Stimulated activated CD8-positive, alpha-beta memory T cell treated with anti-CD3 and anti-CD28 coated beads, Interleukin-15, amount 100 ng/mL, for 48 hours (primary cell): ENCODE measurements around the gene PCDH8.

Source experiments
- DNase-seq, 2 donors: peaks; one replicate each; pipeline ENCODE4 v3.0.0-alpha.2; 2020; ENCODE audit warnings: low read depth in 2 of 2

PCDH8 gene, protein sequence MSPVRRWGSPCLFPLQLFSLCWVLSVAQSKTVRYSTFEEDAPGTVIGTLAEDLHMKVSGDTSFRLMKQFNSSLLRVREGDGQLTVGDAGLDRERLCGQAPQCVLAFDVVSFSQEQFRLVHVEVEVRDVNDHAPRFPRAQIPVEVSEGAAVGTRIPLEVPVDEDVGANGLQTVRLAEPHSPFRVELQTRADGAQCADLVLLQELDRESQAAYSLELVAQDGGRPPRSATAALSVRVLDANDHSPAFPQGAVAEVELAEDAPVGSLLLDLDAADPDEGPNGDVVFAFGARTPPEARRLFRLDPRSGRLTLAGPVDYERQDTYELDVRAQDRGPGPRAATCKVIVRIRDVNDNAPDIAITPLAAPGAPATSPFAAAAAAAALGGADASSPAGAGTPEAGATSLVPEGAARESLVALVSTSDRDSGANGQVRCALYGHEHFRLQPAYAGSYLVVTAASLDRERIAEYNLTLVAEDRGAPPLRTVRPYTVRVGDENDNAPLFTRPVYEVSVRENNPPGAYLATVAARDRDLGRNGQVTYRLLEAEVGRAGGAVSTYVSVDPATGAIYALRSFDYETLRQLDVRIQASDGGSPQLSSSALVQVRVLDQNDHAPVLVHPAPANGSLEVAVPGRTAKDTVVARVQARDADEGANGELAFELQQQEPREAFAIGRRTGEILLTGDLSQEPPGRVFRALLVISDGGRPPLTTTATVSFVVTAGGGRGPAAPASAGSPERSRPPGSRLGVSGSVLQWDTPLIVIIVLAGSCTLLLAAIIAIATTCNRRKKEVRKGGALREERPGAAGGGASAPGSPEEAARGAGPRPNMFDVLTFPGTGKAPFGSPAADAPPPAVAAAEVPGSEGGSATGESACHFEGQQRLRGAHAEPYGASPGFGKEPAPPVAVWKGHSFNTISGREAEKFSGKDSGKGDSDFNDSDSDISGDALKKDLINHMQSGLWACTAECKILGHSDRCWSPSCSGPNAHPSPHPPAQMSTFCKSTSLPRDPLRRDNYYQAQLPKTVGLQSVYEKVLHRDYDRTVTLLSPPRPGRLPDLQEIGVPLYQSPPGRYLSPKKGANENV

DNA sequence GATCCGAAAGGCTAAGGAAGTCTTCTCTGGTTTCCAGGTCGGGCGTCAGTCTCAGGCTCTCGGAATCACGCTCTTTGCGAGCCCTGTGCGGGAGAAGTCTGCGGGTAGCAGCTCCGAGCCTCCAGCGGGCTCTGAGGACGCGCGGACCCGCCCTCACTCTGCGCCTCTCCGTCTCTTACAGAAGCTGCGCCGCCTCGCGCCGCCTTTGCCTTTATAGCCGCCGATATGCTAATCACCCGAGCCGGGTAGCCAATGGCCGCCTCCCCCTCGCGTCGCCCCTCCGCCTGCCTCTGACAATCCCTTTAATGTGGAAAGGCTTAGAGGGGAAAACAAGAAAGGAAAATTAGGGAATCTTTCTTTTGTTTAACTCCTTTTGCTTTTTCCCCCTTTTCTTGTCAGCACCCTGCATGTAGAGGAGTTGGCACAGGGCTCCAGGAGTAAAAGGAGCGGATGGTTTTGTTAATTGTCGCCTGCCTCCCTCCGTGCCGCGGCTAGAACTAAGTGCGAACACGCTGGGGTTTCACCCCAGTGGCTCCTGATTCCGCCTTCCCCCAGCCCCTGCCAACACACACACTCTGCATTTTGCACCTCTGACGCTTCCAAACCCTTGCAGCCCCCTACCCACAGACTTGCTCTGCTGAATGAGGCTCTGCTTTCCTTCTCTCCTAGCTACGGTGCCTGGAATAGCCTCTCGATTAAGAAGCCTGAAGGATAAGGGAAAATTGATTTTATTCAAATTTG is at the start of gene PCDH8:
Gene PCDH8 (minus strand): TSS at position 186 of the 741 bp plus-strand sequence. CDS start 204 bp downstream, outside the sequence.
- no peak for DNase-seq

DNA sequence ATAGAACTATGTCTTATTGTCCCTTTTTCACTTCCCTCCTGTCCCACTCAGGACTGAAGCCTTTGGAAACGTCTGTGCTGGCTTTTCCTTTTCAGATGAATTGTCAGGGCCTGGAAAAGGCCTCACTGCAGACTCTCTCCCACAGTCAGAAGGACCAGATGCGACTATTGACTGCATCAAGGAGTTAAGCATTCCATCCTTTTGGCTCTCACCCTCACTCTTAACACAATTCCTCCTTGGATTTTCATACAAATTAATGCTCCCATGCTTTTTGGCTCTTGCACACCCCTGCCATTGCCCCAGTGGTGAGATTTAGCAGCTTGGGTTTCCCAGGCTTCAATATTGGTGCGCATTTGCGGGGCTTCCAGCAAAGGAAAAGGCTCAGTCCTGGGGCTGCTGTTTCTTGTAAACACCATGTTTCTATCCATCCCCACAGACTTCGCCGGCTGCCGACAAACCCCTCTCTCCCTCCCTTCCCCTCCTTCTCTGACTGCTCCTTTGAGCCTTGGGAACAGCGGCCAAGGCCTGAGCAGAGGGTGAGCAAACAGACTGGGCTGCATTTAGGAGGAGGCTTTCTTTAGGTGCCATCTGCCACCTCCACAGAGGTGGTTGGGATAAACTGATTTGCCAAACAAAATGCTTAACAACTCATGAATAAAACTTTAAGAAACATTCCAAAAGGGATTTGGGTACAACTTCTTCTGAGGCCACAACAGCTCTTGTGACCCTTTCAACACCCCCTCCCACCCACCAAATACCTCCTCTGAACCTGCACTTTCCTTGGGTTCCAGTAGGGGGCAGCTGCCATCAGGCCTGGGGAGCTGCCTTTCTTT is 48.6 kb upstream of the PCDH8 start:
- no peak for DNase-seq

DNA sequence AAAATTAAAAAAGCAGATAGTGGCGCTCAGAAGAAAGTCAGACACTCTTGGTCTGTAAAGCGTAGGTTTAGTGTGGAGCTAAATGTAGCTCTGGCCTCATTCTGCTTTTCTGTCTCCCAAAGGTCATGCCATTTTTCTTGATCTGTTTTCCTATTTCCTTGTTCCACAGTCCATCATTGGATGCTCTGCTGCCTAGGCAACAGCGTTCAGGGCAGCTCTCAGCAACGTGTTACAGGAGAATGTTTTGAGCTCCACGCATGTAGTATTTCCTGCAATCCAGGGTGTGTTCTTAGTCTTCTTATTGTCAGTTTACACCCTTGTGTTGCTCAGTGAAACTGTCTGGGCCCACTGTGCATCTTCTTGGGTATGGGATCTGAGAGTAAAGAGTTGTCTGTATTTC is 46.0 kb upstream of the PCDH8 start:
- no peak for DNase-seq

DNA sequence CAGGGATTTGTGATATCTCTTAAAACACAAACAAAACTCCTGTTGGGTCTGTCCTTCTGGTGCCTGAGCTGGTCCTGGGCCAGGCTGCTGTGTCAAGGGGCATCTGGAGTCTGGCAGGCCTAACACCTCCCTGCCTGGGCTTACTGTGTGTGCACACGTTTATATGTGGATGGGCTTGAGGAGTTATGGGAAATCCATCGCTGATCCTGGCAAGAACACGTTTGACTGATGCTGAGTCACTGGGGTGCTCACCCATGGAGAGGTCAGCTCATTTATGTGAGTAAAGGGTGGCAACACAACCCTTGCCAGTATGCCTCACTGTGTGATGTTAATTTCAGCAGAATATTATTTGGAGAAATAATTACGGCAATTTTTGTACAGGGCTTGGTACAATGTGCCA is 44.5 kb upstream of the PCDH8 start:
- no peak for DNase-seq

DNA sequence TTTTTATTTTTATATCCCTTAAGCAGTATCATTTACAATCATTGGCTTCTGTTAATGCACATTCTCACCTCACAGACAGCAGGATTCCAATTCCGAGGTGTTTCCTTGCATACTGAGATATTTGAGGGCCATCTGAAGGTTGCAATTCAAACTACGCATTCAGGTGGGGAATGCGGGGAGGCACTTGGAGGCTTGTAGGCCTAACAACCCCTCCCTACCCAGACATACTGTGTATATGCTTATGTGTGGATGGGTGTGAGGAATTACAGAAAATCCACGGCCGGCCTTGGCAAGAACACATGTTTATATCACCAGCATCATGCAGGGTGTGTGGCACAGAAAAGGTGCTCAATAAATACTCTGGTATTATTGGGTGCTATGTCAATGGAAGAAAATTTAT is 43.3 kb upstream of the PCDH8 start:
- DNase-seq, result no peak

DNA sequence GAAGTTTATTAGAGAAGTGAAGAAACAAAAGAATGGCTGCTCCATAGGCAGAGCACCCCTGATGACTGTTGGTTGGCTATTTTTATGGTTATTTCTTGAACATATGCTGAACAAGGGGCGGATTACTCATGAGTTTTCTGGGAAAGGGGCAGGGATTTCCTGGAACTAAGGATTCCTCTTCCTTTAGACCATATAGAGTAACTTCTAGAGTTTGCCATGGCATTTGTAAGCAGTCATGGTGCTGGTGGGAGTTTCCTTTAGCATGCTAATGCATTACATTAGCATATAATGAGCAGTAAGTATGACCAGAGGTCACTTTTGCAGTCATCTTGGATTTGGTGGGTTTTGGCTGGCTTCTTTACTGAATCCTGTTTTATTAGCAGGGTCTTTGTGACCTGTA is 38.7 kb upstream of the PCDH8 start:
- no peak for DNase-seq

DNA sequence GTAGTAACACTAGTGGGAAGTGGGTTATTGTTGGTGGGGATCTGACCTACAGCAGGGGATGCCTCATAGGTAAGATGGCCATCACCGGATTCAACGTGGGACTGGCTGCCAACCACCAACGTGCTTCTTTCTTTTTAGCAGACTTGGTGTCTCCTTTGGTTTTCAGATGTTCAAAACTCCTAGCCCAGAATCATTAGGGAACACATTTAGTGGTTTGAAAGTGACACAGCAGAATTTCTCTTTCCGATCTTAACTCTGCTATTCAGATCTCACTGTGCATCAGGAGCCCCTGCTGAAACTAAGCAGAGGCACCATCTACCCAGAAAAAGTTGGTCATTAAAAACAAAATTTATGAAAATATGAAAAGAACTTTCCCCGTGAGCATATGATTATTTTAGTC is 36.7 kb upstream of the PCDH8 start:
- DNase-seq, result no peak

DNA sequence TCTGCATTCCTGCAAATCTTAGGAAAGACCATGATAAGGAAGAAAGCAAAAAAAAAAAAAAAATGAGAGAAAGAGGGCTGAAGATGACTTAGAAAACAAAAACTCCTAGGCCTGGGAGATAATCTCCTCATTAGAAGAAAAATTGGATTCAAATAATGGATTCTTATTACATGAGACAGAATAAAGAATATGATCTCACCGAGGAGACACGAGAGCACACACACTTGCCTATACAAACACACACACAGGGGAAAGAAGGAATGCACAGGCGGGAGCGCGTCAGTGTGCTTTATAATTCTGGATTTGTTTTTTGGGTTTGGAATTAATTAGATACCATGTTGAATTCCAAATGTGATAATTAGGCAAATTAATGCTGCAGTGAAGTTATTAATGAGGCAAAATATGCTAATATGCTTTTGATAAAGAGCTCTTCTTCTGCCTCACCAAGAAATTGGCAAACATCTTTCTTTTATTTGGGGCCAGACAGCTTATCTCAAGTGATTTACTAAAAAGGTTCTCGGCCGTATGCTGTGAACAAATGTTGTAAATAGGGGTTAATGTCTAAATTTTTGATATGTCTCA is 36.1 kb upstream of the PCDH8 start:
- DNase-seq, result no peak

DNA sequence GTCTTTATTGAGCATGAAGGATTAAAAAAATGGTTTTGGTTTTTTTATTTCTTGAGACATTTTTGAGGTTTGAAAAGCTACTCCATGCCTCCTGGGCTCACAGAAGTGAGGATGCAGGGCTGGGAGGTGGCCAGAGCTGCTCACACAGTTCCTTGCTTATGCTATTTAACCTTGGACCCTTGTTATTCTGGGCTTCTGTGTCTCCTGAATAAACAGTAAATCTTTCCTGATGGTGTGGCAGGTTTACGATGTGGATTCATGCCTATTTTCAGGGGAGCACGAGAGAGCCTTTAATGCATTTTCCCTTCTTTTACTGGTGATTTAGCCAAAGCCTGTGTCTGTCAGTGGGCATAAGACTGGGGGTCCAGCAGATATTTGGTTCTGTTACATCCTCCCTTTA is 34.3 kb upstream of the PCDH8 start:
- no peak for DNase-seq

DNA sequence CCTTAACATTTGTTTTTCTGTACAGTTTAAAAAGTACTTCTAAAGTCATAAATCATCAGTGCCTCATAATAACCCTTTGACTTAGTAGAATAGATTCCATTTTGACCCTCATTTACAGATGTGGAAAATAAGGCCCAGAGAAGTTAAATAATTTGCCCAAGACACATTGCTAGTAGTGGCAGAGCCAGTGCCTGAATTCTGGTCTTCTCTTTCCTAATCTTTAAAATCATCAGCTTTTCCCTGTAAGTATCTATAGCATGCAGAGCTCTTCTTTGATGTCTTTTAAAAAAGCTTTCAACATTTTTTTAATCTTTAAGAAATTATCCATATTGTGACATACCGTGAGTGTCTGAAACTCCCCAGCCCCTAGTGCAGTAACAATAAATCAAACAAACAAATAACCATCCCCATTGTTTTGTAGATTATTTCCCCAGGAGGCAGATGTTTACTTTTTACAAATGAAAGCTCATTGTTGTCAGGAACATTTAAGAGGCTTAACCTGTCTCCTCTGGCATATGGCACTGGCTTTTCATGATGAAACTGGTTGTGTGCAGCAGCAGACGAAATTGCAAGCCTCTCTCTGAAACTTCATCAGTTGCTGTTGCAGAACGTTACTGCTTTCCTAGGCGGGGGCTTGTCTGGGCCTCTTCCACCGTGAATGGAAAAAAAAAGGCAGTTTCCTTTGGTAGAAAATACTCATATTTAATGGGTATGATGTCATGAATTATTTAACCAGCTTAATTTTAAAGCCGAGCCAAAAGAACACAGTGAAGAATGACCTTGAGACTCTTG is 31.7 kb upstream of the PCDH8 start:
- DNase-seq, result no peak

DNA sequence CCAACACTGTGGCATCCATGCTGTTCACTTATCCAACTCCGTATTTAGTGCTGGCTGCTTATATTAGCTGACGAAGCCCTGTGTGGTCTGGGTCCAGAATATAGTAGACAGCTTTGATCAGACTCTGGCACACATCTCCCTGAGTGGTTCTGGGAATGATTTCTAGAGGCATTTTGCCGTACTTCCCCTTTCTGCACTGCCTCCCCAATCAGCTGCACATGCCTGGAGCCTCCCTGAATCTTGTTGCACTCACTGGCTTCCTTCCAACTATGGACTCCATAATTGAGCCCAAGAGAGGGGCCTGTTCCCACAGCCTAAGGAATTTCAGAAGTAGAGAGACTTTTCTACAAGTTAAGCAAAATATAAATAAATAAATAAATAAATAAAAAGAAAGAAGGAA is 30.4 kb upstream of the PCDH8 start:
- DNase-seq, result no peak

DNA sequence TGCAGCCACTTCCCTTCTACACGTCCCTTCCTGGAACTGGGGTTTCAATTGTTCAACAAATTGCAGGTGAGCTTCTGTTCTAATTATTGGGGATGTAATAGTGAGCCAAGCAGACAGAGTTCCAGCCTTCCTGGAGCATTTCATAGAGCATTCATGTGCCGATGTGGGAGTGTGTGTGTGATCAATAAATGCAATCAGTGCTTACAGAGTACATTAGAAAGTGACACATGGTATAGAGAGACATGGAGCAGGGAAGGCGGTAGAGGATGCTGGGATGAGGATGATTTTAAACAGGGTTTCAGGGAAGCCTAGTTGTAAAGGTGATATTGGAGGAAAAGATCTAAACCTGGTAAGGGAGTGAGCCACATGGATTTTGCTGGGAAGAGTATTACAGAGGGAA is 21.7 kb upstream of the PCDH8 start:
- no peak for DNase-seq

DNA sequence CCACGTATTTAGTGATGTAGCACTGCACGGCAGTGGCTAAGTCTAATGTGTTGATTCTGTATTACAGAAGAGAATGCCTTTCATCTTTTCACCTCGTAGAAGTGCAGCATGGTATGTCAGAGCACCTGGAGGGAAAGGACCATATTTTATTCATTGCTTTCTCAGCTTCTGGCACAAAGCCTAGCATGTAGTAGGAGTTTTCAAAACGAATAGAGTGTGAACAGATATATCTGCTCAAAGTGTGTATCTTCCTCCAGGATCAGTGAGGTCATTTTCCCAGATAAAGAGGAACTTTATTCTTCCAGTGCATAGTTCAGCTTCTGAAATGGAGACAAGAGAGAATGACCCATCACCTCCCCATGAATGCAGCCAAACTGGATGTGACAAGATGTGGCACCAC is 21.2 kb upstream of the PCDH8 start:
- no peak for DNase-seq

DNA sequence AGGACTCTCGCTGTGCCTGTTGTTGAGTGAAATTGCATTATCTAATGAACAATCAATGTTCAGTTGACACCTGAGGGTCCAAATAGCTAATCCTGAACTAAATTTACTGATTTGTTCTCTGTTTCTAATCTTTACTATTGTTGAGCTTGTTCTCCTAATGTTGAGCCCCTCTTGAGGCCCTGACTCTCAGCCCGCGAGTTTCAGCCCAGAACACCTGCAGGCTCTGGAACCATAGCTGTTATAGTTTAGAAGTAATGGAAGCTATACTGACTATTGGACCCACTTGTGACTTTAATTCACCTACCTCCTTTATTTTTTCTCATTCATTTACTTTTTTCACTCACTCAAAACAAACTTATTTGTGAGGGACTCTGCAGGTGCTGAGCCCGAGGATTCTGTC is 20.6 kb upstream of the PCDH8 start:
- DNase-seq, result no peak

DNA sequence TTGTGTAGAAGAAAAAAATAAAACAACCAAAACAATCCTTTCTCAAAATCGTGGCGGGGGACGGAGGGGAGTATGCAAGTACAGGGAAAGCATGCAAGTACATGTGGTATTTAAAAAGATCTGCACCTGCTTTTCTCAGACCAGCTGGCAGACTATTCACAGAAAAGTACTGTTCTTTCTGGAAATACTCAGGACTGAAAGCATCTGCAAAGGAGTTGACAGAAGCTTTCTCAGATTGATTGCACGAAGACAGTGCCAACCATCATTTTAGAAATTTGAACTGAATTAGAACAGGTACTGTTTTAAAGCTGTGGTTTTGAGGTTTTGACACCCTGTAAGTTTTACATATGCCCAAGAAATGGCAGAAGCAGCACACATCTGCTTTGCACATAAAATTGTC is 19.8 kb upstream of the PCDH8 start:
- no peak for DNase-seq

DNA sequence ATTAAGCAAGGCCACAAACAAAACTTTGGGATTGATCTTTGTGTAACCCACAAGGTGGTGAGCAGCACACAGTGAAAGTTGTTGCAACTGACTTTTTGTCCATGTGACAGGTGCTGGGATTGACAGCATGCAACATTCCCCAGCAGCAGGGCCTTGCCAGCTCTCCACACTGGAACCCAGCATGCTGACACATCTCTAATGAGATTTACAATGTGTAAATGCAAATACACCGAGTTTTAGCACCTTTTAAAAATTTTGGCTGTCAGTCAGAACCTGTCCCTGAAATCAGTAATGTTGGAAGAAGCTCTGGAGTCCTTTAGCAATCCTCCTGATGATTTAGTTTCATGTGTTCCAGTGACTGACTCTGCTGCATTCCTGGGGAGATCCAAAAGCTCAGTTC is 16.5 kb upstream of the PCDH8 start:
- no peak for DNase-seq

DNA sequence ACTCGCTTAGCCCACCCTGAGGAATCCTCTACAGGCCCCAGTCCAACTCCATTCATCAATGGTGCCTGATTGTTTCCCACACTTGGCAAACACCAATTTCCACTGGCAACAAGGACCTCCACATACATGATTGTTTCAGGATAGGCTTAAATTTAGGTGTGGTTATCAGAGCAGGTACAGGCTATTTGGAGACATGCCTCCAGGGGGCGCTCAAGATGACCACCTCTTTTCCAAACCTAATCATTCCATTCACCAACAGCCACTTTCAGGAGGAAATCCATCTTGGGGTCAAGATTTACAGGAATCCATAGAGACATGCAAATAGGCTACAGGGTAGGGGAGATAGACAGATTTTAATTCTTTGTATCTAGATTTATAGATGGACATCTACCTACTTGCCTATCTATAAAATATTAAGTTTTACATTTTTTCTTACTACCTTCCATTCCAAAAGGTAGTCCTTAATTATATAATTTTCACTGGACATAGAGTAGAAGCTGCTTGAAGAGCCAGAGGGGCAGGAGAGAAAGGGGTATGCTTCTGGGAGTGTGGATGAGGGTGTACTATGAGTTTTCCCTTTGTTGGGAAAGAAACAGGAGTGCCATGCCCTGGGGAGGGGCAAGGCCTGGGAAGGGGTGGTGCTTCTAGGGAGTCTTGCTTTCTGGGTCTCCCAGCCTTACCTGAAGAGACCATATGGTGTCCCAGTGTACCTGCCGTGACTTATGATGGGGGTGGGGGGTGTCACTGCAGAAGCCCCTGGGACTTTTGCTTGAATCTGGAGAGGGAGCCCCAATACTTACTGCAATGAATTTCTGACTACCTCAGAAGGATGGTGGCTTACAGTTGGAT is 14.1 kb upstream of the PCDH8 start:
- DNase-seq, result no peak

DNA sequence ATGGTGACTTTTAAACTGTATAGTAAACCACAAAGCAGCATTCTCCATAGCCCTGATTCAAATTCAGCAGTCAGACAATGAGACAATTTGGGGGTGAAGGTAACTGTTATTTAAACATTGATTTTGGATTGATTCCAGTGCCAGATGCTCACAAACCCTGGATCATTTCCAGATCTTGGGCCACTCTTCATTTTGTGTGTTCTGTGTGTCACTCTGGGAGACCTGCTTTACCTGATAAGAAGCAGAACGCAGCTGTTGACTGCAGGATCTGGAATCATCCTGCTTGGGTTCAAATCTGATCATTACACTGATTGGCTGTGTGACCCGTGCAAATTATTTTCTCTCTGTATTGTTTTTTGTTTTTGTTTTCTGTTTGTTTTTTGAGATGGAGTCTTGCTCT is 4.0 kb upstream of the PCDH8 start:
- DNase-seq, result no peak
